Mesenchymal stem cell (in vitro differentiated cells and primary cell): Measurements from ENCODE around the gene RAB27B.

ENCODE experiments used
- DNase-seq: peaks from one replicate; pipeline ENCODE4 v3.0.0-alpha.2; 2013
- H2AFZ ChIP-seq: one replicate; pipeline ENCODE4 v1.6.1; 2013; ENCODE audit warnings: low read depth, mild to moderate bottlenecking, control low read depth, inconsistent platforms, low read length, moderate library complexity
- H2AK5ac ChIP-seq: 2 replicates; pipeline ENCODE4 v1.6.1; 2013; ENCODE audit warnings: low read length, moderate library complexity, mild to moderate bottlenecking, inconsistent platforms; ENCODE audit not compliant: severe bottlenecking
- H2BK120ac ChIP-seq: one replicate; pipeline ENCODE4 v1.6.1; 2013; ENCODE audit warnings: low read depth, mild to moderate bottlenecking, inconsistent platforms, low read length, moderate library complexity
- H2BK12ac ChIP-seq, 2 experiments: one replicate each; pipeline ENCODE4 v1.6.1; 2013; ENCODE audit warnings: inconsistent platforms in 2 of 2, low read length in 2 of 2, mild to moderate bottlenecking in 2 of 2, moderate library complexity in 2 of 2, control low read depth in 1 of 2
- H2BK15ac ChIP-seq: one replicate; pipeline ENCODE4 v1.6.1; 2013; ENCODE audit warnings: mild to moderate bottlenecking, low read depth, inconsistent platforms; ENCODE audit not compliant: poor library complexity, severe bottlenecking
- H2BK5ac ChIP-seq: 2 replicates; pipeline ENCODE4 v1.6.1; 2013; ENCODE audit warnings: low read depth, mild to moderate bottlenecking, low read length, control low read depth, inconsistent platforms; ENCODE audit not compliant: poor library complexity, severe bottlenecking
- H3K14ac ChIP-seq, 2 experiments: one replicate each; pipeline ENCODE4 v1.6.1; 2013; ENCODE audit warnings: inconsistent platforms in 2 of 2, low read length in 2 of 2, control low read depth in 1 of 2, mild to moderate bottlenecking in 1 of 2, moderate library complexity in 1 of 2
- H3K18ac ChIP-seq, 2 experiments: one replicate each; pipeline ENCODE4 v1.6.1; 2013; ENCODE audit warnings: inconsistent platforms in 2 of 2, low read length in 2 of 2, control low read depth in 1 of 2, low read depth in 1 of 2, mild to moderate bottlenecking in 1 of 2
- H3K23ac ChIP-seq, 2 experiments: one replicate each; pipeline ENCODE4 v1.6.1; 2013; ENCODE audit warnings: inconsistent platforms in 2 of 2, low read length in 2 of 2, mild to moderate bottlenecking in 2 of 2, moderate library complexity in 2 of 2, control low read depth in 1 of 2
- H3K27ac ChIP-seq: 2 replicates; pipeline ENCODE4 v1.5.1; 2013; ENCODE audit warnings: mild to moderate bottlenecking, moderate library complexity, low read length, control low read depth, inconsistent platforms; ENCODE audit not compliant: poor library complexity, severe bottlenecking
- H3K27me3 ChIP-seq, 2 experiments: 2 replicates each; pipeline versions ENCODE4 v1.6.1 to v1.7.0; 2013; ENCODE audit warnings: low read length in 2 of 2, mild to moderate bottlenecking in 2 of 2, moderate library complexity in 2 of 2, control low read depth in 1 of 2, inconsistent platforms in 1 of 2; ENCODE audit not compliant: control insufficient read depth in 1 of 2, insufficient read depth in 1 of 2
- H3K36me3 ChIP-seq, 2 experiments: 2 replicates each; pipeline versions ENCODE4 v1.6.1 to v1.7.0; 2013; ENCODE audit warnings: low read length in 2 of 2, control low read depth in 1 of 2, inconsistent platforms in 1 of 2, low read depth in 1 of 2, mild to moderate bottlenecking in 1 of 2; ENCODE audit not compliant: insufficient read depth in 2 of 2, control insufficient read depth in 1 of 2
- H3K4ac ChIP-seq, 2 experiments: one replicate each; pipeline ENCODE4 v1.6.1; 2013; ENCODE audit warnings: inconsistent platforms in 2 of 2, low read length in 2 of 2, mild to moderate bottlenecking in 2 of 2, moderate library complexity in 2 of 2, control low read depth in 1 of 2, low read depth in 1 of 2
- H3K4me1 ChIP-seq: 2 replicates; pipeline ENCODE4 v1.6.1; 2013; ENCODE audit warnings: low read depth, low read length, control low read depth; ENCODE audit not compliant: control insufficient read depth, insufficient read depth
- H3K4me2 ChIP-seq: 2 replicates; pipeline ENCODE4 v1.6.1; 2013; ENCODE audit warnings: low read length, mild to moderate bottlenecking, inconsistent platforms; ENCODE audit not compliant: poor library complexity, severe bottlenecking
- H3K4me3 ChIP-seq, 2 experiments: 2 replicates each; pipeline versions ENCODE4 v1.5.1 to v1.7.0; 2013; ENCODE audit warnings: low read length in 2 of 2, mild to moderate bottlenecking in 2 of 2, control low read depth in 1 of 2, low read depth in 1 of 2; ENCODE audit not compliant: insufficient read depth in 1 of 2
- H3K79me1 ChIP-seq: replicated peaks from 2 replicates; pipeline ENCODE4 v1.6.1; 2013; ENCODE audit warnings: mild to moderate bottlenecking, control low read depth, low read length, inconsistent platforms; ENCODE audit not compliant: poor library complexity, severe bottlenecking
- H3K9ac ChIP-seq: 2 replicates; pipeline ENCODE4 v1.7.0; 2013; ENCODE audit warnings: mild to moderate bottlenecking, low read length, moderate library complexity
- H3K9me3 ChIP-seq: 2 replicates; pipeline ENCODE4 v1.7.0; 2013; ENCODE audit warnings: mild to moderate bottlenecking, low read length; ENCODE audit not compliant: control insufficient read depth
- H4K8ac ChIP-seq: one replicate; pipeline ENCODE4 v1.6.1; 2013; ENCODE audit warnings: inconsistent platforms, mild to moderate bottlenecking, low read length, moderate library complexity
- H4K91ac ChIP-seq: one replicate; pipeline ENCODE4 v1.6.1; 2013; ENCODE audit warnings: mild to moderate bottlenecking, low read length, inconsistent platforms
- WGBS: methylation state at CpG from one replicate; pipeline ENCODE4 v1.1.7; 2013; ENCODE audit warnings: mixed read lengths; 5-methylcytosine and 5-hydroxymethylcytosine counted together

The RAB27B gene

DNA sequence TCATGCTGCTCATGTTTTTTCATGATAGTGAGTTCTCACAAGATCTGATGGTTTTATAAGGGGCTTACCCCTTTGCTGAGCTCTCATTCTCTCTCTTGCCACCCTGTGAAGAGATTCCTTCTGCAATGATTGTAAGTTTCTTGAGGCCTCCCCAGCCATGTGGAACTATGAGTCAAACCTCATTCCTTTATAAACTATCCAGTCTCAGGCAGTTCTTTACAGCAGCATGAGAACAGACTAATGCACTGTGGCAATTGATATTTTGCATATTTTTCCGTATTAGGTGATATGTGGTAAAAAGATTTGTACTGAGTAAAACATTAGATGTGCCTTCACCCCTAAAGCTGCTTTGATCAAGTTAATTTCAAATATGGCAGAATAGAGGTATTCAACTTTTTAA, 48.8 kb downstream of the RAB27B start:
- Histone ChIP-seq H2BK5ac (no peak overlapping the region), H3K27me3 (no peaks in the 10 kb centered on the region), H4K8ac (no peak overlapping the region), H2AK5ac (no peak overlapping the region), H3K4me2 (no peak overlapping the region), H3K4me1 (no peaks in the 10 kb centered on the region), H3K18ac (no peak overlapping the region), H2AFZ (no peak overlapping the region), H2BK120ac (peak overlapping the region; percentile 58), H3K9me3 (no peaks in the 10 kb centered on the region), H3K9ac (no peak overlapping the region), H3K14ac (no peak overlapping the region), H2BK12ac (no peak overlapping the region), H3K4ac (no peak overlapping the region), H3K79me1 (no peaks in the 10 kb centered on the region), H2BK15ac (no peak overlapping the region), H3K36me3 (no peaks in the 10 kb centered on the region), H3K23ac (no peak overlapping the region), H4K91ac (no peak overlapping the region), H3K4me3 (no peak overlapping the region), H3K27ac (no peak overlapping the region)
- peak; percentile 60 for DNase-seq
- WGBS, result no CpG with 5 or more reads among the region's 1 CpG

DNA sequence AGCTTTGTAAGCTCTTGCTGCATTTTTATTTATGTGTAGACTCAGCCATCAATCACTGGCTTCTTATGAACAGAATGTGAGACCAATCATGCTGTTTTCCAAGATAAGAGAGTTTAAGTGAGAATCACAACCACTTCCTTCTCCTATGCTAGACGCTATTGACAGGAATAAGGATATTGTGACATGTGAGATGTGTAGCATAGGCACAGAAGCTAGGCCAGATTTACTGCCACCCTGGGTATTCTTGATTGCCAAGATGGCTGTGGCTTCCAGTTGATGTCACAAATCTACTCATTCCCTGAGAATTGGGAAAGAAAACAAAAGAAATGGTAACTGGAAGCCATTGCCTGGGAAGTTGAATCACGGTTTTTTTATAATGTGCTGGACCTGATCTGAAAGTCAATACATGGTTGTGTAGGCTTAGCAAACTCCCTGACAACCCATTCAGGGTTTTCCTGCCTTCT, 49.9 kb downstream of the RAB27B start:
- H2AK5ac ChIP-seq, result no peak overlapping the region
- no peaks in the 10 kb centered on the region for H3K9me3 ChIP-seq
- peak overlapping the region in 1 of 2 experiments; percentile 32 for H3K4ac ChIP-seq
- H4K8ac ChIP-seq, result no peak overlapping the region
- H3K4me2 ChIP-seq, result no peak overlapping the region
- H3K4me1 ChIP-seq, result no peaks in the 10 kb centered on the region
- no peak overlapping the region for H2BK5ac ChIP-seq
- H3K4me3 ChIP-seq, result no peak overlapping the region
- no peak overlapping the region for H3K27ac ChIP-seq
- H3K14ac ChIP-seq, result no peak overlapping the region
- H3K18ac ChIP-seq, result peak overlapping the region in 1 of 2 experiments; percentile 55
- H3K36me3 ChIP-seq, result no peaks in the 10 kb centered on the region
- H2BK120ac ChIP-seq, result no peak overlapping the region
- no peak overlapping the region for H4K91ac ChIP-seq
- H2BK15ac ChIP-seq, result no peak overlapping the region
- H2AFZ ChIP-seq, result no peak overlapping the region
- peak overlapping the region; percentile 36 for H3K9ac ChIP-seq
- H3K27me3 ChIP-seq, result no peaks in the 10 kb centered on the region
- WGBS, result 63% methylated on average over 2 of the region's 2 CpGs
- H3K23ac ChIP-seq, result no peak overlapping the region
- peak; percentile 35 for DNase-seq
- H2BK12ac ChIP-seq, result peak overlapping the region in 1 of 2 experiments; percentile 29
- H3K79me1 ChIP-seq, result no peaks in the 10 kb centered on the region

DNA sequence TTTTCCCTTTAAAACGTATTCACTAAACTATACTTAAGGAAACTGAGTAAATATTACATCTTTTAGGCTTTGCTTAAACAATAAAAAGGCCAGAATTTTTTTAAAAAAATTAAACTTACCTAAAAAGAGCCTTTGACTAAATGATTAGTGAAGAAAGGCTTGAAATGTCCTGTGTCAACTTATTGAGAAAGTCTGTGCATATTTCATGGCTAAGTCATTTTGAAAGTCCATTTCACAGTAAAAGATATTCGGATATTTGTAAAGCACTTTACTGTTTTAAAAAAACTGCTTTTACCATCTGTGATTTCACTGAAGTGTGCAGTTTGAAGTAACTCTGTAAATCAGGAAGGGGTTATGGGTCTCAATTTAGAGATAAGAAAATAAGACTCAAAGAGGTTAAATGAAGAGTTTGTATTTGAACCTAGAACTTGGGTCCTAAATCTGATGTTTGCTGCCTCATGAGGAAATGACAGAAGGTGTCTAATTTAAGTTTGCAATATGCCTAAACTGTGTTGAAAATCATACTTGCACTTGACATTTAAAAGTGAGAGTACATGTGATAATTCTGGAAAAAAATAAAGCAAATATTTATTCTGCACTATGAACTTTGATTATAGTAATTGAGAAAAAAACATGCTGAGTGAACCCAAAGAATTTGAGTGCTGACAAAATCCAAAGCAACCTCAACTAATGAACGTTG, 50.5 kb downstream of the RAB27B start:
- Histone ChIP-seq H4K91ac (no peak overlapping the region), H2BK5ac (no peak overlapping the region), H2BK12ac (no peak overlapping the region), H3K9ac (peak overlapping the region; percentile 36), H3K27ac (no peak overlapping the region), H2AFZ (no peak overlapping the region), H3K18ac (no peak overlapping the region), H3K4me3 (no peak overlapping the region), H4K8ac (no peak overlapping the region), H3K4ac (peak overlapping the region in 1 of 2 experiments; percentile 32), H2BK15ac (no peak overlapping the region), H3K23ac (no peak overlapping the region), H3K4me1 (no peaks in the 10 kb centered on the region), H2BK120ac (no peak overlapping the region), H3K79me1 (no peaks in the 10 kb centered on the region), H3K27me3 (no peaks in the 10 kb centered on the region), H3K14ac (no peak overlapping the region), H2AK5ac (no peak overlapping the region), H3K9me3 (no peaks in the 10 kb centered on the region), H3K36me3 (no peaks in the 10 kb centered on the region), H3K4me2 (no peak overlapping the region)
- no peak for DNase-seq
- WGBS, result 70% methylated on average over 1 of the region's 3 CpGs

GRCh38 chr18:54879691-54880090, 51.4 kb downstream of the RAB27B start:
- H3K4me2 ChIP-seq, result no peak overlapping the region
- no peak overlapping the region for H2BK15ac ChIP-seq
- no peaks in the 10 kb centered on the region for H3K4me1 ChIP-seq
- no peak overlapping the region for H2AFZ ChIP-seq
- H3K4me3 ChIP-seq, result no peak overlapping the region
- no peaks in the 10 kb centered on the region for H3K79me1 ChIP-seq
- no peak overlapping the region for H4K8ac ChIP-seq
- H2BK12ac ChIP-seq, result no peak overlapping the region
- H3K36me3 ChIP-seq, result no peaks in the 10 kb centered on the region
- DNase-seq, result no peak
- H3K18ac ChIP-seq, result no peak overlapping the region
- 82% methylated on average over 4 of the region's 4 CpGs for WGBS
- no peak overlapping the region for H3K4ac ChIP-seq
- H3K9ac ChIP-seq, result no peak overlapping the region
- no peaks in the 10 kb centered on the region for H3K9me3 ChIP-seq
- no peak overlapping the region for H2AK5ac ChIP-seq
- no peaks in the 10 kb centered on the region for H3K27me3 ChIP-seq
- no peak overlapping the region for H4K91ac ChIP-seq
- H2BK120ac ChIP-seq, result no peak overlapping the region
- H3K27ac ChIP-seq, result no peak overlapping the region
- H3K23ac ChIP-seq, result no peak overlapping the region
- H3K14ac ChIP-seq, result no peak overlapping the region
- H2BK5ac ChIP-seq, result no peak overlapping the region
